Smooth muscle cell (in vitro differentiated cells): ENCODE results near the gene SH3TC1. TPM values are rescaled to one million over a fixed set of nuclear protein-coding genes. Genes with fewer than 3 reads are reported as not detected.

Experiments
- DNase-seq: peaks from one replicate; lab custom pipeline; 2025; ENCODE audit not compliant: unreplicated experiment; lab: John Stamatoyannopoulos, UW
- H2AFZ ChIP-seq: fragments of 200-600 bp; sonication (generic); 2 replicates; pipeline ENCODE4 v1.6.0; 2016; ENCODE audit warnings: antibody characterized with exemption, low read depth, mild to moderate bottlenecking
- H3F3A ChIP-seq: fragments of 200-600 bp; sonication (generic); 2 replicates; pipeline ENCODE4 v1.6.0; 2017; ENCODE audit warnings: antibody characterized with exemption, low read depth
- H3K27ac ChIP-seq: fragments of 200-600 bp; sonication (generic); 2 replicates; pipeline ENCODE4 v1.5.1; 2016; ENCODE audit warnings: low read depth, mild to moderate bottlenecking
- H3K27me3 ChIP-seq: fragments of 200-600 bp; sonication (generic); 2 replicates; pipeline ENCODE4 v1.6.1; 2016; ENCODE audit warnings: low read depth, mild to moderate bottlenecking
- H3K36me3 ChIP-seq: fragments of 200-600 bp; sonication (generic); 2 replicates; pipeline ENCODE4 v1.5.1; 2016; ENCODE audit warnings: low read depth
- H3K4me1 ChIP-seq: fragments of 200-600 bp; sonication (generic); 2 replicates; pipeline ENCODE4 v1.5.1; 2016; ENCODE audit warnings: low read depth
- H3K4me2 ChIP-seq: fragments of 200-600 bp; sonication (generic); 2 replicates; pipeline ENCODE4 v1.6.0; 2016; ENCODE audit warnings: mild to moderate bottlenecking
- H3K4me3 ChIP-seq: fragments of 200-600 bp; sonication (generic); 2 replicates; pipeline ENCODE4 v1.5.1; 2016; ENCODE audit warnings: mild to moderate bottlenecking
- H3K79me2 ChIP-seq: fragments of 200-600 bp; sonication (generic); 2 replicates; pipeline ENCODE4 v1.6.0; 2016; ENCODE audit warnings: low read depth, mild to moderate bottlenecking
- H3K9ac ChIP-seq: fragments of 200-600 bp; sonication (generic); 2 replicates; pipeline ENCODE4 v1.6.0; 2016; ENCODE audit warnings: low read depth
- H3K9me3 ChIP-seq: fragments of 200-600 bp; sonication (generic); replicated peaks from 2 replicates; pipeline ENCODE4 v1.5.1; 2016; ENCODE audit warnings: low read depth
- H4K20me1 ChIP-seq: fragments of 200-600 bp; sonication (generic); 2 replicates; pipeline ENCODE4 v1.6.0; 2016; ENCODE audit warnings: low read depth
- WGBS: methylation state at CpG from one replicate; pipeline ENCODE4 v1.1.7; 2016; ENCODE audit warnings: low lambda C conversion rate; 5-methylcytosine and 5-hydroxymethylcytosine counted together
- polyA plus RNA-seq: library from polyadenylated mRNA; unstranded; fragments of >200 nt; fragmentation: Nextera tagmentation; extraction: Ambion mirVana; gene quantifications from 2 replicates; pipeline ENCODE4 v1.2.1, GENCODE V29; 2016
- total RNA-seq: library from RNA; depleted of rRNA; stranded (reverse); fragments of >200 nt; gene quantifications from 2 replicates; pipeline ENCODE4 v1.2.3, GENCODE V29; 2014
- TF ChIP-seq, protein P1 (sequence below): fragments of 200-600 bp; sonication (generic); IDR thresholded peaks from 2 replicates; pipeline ENCODE4 v1.5.1; 2017; ENCODE audit warnings: borderline replicate concordance, mild to moderate bottlenecking, antibody characterized with exemption; ENCODE audit not compliant: insufficient read depth, poor library complexity, severe bottlenecking

The SH3TC1 gene
- total and polyA plus RNA-seq, 2 experiments from 2014 or later, result 7.8 to 17.7 TPM

DNA sequence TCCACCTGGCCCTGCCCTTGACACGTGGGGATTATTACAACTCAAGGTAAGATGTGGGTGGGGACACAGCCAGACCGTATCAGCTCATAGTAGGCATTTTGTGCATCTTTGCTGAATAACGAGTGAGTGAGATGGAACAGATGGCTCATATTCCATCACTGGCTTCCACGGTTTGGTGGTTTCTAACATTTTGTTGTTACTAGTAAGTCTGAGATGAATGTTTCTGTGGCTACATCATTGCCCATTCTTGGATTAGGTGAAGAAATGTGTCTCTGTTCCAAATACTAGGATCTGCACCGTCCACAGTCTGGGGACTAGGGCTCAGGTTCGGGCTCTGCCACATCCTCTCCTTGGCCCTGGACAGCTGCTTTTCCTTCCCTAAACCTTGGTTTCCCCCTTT, 44.0 kb upstream of the SH3TC1 start:
- Histone ChIP-seq H3K79me2 (no peaks in the 10 kb centered on the region), H3F3A (no peaks in the 10 kb centered on the region), H3K4me3 (no peak overlapping the region), H4K20me1 (no peaks in the 10 kb centered on the region), H3K27ac (no peak overlapping the region), H3K4me1 (no peaks in the 10 kb centered on the region), H3K4me2 (no peak overlapping the region), H2AFZ (no peak overlapping the region), H3K27me3 (peaks cover 26% of the 10 kb centered on the region), H3K9ac (no peak overlapping the region), H3K9me3 (no peaks in the 10 kb centered on the region), H3K36me3 (no peaks in the 10 kb centered on the region)
- TF ChIP-seq, protein P1, sequence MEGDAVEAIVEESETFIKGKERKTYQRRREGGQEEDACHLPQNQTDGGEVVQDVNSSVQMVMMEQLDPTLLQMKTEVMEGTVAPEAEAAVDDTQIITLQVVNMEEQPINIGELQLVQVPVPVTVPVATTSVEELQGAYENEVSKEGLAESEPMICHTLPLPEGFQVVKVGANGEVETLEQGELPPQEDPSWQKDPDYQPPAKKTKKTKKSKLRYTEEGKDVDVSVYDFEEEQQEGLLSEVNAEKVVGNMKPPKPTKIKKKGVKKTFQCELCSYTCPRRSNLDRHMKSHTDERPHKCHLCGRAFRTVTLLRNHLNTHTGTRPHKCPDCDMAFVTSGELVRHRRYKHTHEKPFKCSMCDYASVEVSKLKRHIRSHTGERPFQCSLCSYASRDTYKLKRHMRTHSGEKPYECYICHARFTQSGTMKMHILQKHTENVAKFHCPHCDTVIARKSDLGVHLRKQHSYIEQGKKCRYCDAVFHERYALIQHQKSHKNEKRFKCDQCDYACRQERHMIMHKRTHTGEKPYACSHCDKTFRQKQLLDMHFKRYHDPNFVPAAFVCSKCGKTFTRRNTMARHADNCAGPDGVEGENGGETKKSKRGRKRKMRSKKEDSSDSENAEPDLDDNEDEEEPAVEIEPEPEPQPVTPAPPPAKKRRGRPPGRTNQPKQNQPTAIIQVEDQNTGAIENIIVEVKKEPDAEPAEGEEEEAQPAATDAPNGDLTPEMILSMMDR, result no peak
- DNase-seq, result no peak
- WGBS, result 59% methylated on average over 6 of the region's 6 CpGs

DNA sequence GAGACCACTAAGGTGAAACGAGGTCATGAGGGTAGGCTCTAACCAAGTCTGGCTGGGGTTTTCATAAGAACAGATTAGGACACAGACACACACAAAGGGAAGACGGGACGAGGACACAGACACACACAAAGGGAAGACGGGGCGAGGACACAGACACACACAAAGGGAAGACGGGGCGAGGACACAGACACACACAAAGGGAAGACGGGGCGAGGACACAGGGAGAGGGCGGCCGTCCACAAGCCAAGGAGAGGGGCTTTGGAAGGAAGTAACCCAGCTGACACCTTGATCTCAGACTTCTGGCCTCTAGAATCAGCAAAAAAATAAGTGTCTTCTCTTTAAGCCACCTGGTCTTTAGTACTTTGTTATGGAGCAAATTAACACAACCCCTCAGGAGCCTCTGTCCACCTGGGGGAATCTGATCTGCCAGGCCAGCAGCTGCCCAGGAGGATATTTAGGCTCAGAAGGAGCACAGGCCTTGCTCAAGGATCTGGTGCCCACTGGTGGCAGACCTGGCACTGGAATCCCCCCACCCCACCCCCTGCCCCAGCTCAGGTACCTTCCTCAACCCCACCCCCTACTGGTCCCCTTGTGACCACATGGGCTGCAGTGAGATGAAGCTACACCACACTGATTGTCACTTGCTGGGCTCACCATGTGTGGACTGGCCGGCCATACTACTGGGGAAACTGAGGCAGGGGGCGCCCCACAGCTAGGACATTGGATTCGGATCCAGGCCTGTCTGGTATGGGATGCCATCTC, 43.2 kb upstream of the SH3TC1 start:
- Histone ChIP-seq H3K27me3 (peaks cover 26% of the 10 kb centered on the region), H3K4me1 (no peaks in the 10 kb centered on the region), H3K4me2 (no peak overlapping the region), H4K20me1 (no peaks in the 10 kb centered on the region), H3K27ac (no peak overlapping the region), H3F3A (no peaks in the 10 kb centered on the region), H3K36me3 (no peaks in the 10 kb centered on the region), H3K4me3 (no peak overlapping the region), H3K9ac (no peak overlapping the region), H3K79me2 (no peaks in the 10 kb centered on the region), H2AFZ (no peak overlapping the region), H3K9me3 (no peaks in the 10 kb centered on the region)
- DNase-seq, result no peak
- TF ChIP-seq, protein P1, result no peak
- 94% methylated on average over 14 of the region's 14 CpGs for WGBS

GRCh38 chr4:8156617-8157016, 42.5 kb upstream of the SH3TC1 start:
- H3K27me3 ChIP-seq, result peaks cover 26% of the 10 kb centered on the region
- 62% methylated on average over 8 of the region's 8 CpGs for WGBS
- H3K79me2 ChIP-seq, result no peaks in the 10 kb centered on the region
- no peaks in the 10 kb centered on the region for H4K20me1 ChIP-seq
- H2AFZ ChIP-seq, result no peak overlapping the region
- H3K4me3 ChIP-seq, result no peak overlapping the region
- H3K9ac ChIP-seq, result no peak overlapping the region
- DNase-seq, result no peak
- no peaks in the 10 kb centered on the region for H3K36me3 ChIP-seq
- no peaks in the 10 kb centered on the region for H3K9me3 ChIP-seq
- H3K4me1 ChIP-seq, result no peaks in the 10 kb centered on the region
- no peak overlapping the region for H3K27ac ChIP-seq
- TF ChIP-seq, protein P1, result no peak
- H3K4me2 ChIP-seq, result no peak overlapping the region
- H3F3A ChIP-seq, result no peaks in the 10 kb centered on the region

DNA sequence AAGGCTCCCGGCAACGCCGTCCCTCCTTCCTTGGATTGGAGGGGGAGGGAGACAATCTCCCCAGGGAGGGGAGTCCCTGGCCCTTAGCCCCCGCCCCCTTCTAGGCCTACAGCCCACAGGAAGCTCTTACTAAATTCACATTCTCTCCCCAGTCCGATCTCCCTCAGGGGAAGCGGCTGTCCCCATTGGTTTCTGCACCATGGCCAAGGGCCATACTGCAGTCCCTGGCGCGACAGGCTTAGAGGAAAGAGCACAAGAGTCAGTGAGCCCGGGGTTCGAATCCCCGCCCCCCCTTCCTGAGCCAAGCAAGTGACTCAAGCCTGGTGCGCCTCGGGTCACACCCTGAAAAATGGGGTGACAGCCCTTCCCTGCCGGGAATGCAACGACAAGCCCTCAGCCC, 41.6 kb upstream of the SH3TC1 start:
- H4K20me1 ChIP-seq, result no peaks in the 10 kb centered on the region
- H3K79me2 ChIP-seq, result no peaks in the 10 kb centered on the region
- H3K27ac ChIP-seq, result no peak overlapping the region
- H3K4me2 ChIP-seq, result no peak overlapping the region
- H2AFZ ChIP-seq, result no peak overlapping the region
- H3K4me1 ChIP-seq, result no peaks in the 10 kb centered on the region
- H3K36me3 ChIP-seq, result no peaks in the 10 kb centered on the region
- no peaks in the 10 kb centered on the region for H3F3A ChIP-seq
- 44% methylated on average over 15 of the region's 15 CpGs for WGBS
- TF ChIP-seq, protein P1, result no peak
- peaks cover 26% of the 10 kb centered on the region for H3K27me3 ChIP-seq
- no peak overlapping the region for H3K4me3 ChIP-seq
- no peak for DNase-seq
- no peaks in the 10 kb centered on the region for H3K9me3 ChIP-seq
- no peak overlapping the region for H3K9ac ChIP-seq
